KG1 (cell line): ENCODE results near the gene KLK7.
"Not testable (repeated sequence)": the region's sequence is repeated elsewhere in the genome, so short reads cannot be mapped to it uniquely, and the experiment has no call there.

Experiments used
- DNase-seq: peaks from one replicate; lab custom pipeline; 2025; lab: John Stamatoyannopoulos, UW

The KLK7 gene

DNA sequence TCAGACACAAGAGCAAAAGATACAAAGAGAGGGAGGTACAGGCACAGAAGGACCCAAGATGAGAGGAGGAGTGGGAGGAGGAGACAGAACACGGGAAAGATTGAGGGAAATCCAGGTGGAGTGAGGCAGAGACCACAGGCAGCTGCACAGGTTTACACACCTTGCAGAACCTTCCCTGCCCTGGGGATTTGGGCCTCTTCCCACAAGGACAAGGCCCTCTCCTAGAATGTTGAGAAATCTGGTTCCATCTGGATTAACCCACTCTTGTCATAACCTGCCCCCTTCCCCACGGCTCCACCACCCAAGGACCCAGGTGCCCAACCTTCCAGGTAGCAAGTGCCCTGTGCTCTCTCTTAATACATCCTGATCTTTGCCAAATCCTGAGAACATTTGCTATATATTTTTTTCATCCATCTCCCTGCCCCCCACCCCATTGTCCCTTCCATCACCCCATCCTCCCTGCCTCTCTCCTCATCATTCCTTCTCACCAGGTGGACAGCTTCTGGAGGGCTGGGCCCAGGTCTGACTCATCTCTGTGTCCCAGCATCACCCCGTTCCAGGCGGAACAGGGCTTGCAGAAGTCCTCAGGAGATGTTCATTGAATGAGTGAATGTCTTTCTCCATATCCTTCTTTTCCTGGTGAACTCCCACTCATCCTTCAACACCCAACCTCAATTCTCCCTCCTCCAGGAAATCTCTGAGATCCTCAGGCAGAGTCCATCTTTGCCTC is 26.5 kb upstream of the KLK7 start:
- DNase-seq, result no peak

DNA sequence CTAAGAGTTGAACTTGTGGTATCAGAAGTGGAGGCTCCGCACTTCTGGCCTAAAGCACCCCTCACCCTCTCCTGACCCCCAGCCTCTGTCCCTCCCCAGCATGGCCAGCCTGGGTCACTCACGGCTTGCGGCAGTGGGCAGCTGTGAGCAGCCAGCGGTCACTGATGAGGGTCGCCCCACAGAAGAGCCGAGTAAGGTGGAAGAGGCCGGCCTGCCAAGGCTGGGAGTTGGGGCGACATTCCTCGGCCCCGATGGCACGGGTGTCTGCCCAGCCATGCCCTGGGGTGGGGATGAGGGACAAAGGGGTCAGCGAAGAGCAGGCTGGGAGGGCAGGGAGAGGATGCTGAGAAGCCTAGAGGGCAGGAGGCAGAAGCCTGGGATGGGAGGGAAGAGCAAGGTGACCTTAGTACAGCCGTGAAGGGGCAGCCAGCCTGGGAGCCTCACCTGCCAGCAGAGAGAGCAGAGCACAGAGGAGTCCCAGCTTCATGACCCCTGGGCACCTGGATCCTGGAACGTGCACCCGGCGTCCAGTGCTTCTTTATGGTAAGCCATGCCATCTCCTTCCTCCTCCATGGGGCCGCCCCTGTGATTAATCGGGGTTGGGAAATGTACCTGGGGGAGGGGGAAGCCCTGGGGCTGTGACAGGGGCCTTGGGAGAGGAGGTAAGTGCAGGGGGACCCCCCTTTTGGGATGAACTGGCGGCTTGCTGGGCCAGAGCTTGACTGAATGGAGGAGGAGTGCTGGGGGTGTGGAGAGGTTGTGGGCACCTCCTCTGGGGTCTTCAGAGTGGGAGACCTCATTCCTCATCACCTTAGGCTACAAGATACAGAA is 25.6 kb upstream of the KLK7 start:
- no peak for DNase-seq

DNA sequence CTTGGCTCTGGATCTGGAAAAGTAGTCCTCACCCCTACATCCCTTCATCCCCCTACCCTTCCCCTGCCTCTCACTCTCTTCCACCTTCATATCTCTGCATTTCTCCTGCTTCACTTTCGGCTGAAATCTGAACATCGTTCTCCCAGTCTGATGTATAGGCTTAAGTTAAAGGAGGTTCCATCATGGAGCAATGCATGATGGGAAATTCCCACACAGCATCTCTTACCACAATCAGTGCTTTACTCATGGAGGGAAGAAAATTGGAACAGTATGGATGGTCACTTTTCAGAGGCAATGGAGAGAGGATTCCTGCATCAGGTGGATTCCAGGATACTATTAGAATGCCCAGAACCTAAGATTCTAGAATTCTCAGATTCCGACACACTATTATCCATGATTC is 23.8 kb upstream of the KLK7 start:
- no peak for DNase-seq

DNA sequence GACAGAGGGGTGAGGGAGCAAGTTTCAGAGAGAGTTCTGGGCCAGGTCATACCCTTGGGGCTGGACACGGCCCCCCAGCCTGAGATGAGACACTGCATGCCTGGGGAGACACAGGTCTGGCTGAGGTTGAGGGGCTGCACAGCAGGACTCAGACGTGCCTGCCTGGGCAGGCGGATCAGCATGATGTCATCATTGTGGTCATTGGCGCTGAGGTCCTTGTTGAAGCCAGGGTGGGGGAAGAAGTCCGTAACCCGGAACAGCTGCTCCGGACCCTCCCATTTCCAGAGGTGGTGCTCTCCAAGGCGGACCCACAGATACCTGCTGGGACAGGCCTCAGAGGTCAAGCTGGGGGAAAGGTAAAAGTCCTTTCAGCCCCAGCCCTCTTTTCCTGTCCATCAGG is 22.7 kb upstream of the KLK7 start:
- DNase-seq, result no peak

GRCh38 chr19:51005248-51005647 is 21.5 kb upstream of the KLK7 start:
- no peak for DNase-seq

DNA sequence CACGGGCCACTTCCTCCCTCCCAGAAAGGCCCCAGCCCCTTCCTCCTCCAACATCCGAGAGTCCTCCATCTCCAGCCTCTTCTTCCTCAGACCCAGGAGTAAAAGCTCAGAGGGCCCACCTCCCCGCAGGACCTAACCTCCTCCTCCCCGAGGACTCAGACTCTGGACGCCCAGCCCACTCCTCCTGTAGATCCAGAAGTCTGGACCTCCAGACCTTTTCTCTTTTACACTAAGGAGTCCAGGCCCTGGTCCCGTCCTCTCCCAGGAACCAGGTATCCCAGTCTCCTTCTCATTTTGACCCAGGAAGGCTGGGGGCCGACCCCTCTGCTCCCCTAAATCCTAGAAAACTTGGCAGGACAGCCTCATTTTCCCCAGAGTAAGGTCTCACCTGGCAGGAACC is 19.6 kb upstream of the KLK7 start:
- no peak for DNase-seq

DNA sequence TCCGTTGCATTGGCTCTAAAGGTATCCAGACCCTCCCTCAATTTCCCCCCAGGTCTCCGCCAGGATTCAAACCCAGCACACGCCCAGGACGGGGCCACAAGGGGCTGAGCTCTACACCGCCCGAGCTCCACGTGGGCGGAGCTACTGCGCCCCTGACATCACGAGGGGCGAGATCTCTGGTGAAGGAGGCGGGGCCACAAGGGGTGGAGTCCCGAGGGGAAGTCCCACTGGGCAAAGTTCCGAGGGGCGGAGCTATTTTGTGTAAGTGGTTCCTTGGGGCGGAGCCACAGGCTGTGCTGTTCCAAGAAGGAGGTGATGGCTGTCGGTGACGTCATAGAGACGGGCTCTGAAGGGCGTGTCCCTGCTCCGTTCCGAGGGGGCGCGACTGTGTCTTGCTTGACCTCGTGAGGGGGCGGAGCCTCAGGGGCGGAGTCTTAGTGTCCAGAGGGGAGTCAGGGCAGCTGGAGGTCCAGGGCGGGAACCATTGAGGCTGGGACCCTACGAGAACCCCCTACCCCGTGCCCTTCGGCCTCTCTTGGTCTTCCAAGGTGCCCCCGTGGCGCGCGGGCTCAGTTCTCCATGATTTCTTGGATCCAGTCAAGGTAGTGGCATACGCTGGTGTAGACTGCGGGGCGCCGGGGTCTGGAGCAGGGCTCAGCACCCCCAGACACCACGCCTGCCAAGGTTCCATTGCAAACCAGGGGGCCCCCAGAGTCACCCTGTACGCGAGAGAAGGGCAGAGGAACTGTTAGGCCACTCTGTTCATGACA is 19.0 kb upstream of the KLK7 start:
- DNase-seq, result no peak

- no peak for DNase-seq
Observed at GRCh38 chr19:51002089-51002532, 18.4 kb upstream of the KLK7 start.

DNA sequence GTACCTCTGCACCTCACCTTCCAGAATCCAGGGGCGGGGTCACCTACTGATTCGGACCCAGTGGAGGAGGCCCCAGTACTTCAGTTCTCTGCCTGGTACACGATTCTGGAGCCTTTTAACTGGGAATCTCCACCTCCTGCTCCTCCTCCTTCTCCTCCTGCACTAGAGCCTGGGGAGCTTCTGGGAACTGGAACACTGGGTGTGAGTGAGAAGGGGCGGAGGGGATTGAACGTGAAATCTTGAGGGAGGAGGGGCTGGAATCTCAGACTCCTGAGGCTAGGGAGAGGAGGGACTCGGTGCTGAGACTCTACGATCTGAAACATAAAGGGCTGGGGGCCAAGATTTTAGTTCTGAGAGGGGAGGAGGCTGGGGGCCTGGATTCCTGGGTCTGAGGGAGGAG is 17.8 kb upstream of the KLK7 start, which contains the start of gene KLK8:
KLK8 (minus strand) TSS at position 90 of the 400 bp plus-strand sequence. CDS start 437 bp downstream, outside the sequence.
- no peak for DNase-seq

DNA sequence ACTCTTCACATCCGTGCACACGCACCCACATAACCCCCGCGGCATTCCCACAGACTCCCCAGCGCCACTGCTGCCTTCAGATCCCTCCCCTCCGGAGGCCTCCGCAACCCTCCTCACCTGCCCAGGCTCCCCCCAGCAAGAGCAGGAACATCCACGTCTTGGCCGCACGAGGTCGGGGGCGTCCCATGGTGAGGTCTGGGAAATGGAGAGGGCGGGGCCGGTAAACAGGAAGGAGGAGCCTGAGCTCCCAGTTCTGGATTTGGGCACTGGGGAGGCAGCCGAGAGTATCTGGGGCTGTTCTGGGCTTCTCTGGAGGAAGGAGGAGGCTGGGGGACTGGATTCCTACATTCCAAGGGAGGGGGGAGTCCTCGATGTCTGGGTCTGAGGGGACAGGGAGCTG is 17.3 kb upstream of the KLK7 start:
- no peak for DNase-seq

DNA sequence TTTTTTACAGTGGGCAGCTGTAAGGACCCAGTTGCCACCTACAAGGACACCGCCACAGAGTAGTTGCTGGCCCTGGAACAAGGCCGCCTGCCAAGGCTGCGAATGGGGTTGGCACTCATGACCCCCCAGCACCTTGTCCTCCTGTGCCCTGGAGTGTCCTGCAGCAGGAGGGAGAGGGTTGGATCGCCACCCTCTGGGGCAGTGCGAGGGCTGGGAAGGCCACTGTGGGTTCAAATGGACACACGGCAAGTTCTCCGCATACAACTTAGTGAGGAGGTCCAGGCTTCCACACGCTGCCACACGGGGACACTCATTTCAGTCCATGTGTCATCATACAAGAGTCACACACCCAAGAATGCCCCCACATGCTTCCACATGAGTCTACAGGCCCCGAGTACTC is 16.7 kb upstream of the KLK7 start:
- DNase-seq, result no peak

GRCh38 chr19:50998686-50999085 is 15.0 kb upstream of the KLK7 start:
- DNase-seq, result no peak

GRCh38 chr19:50998061-50998460 is 14.3 kb upstream of the KLK7 start:
- no peak for DNase-seq

- no peak for DNase-seq
Observed at GRCh38 chr19:50994129-50994528, 10.4 kb upstream of the KLK7 start.

DNA sequence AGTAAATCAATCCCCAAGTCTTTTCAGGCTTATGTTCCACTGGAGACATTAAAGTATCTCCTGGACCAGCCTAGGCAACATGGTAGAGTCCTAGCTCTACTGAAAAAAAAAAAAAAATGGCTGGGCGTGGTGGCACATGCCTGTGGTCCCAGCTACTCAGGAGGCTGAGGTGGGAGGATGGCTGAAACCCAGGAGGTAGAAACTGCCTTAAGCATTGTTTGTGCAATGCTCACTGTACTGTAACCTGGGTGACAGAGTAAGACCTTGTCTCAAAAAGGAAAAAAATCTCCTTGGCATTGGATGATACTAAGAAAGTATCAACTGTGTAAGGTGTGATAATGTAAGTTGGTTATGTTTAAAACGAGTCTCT is 8.9 kb upstream of the KLK7 start:
- DNase-seq, result no peak

DNA sequence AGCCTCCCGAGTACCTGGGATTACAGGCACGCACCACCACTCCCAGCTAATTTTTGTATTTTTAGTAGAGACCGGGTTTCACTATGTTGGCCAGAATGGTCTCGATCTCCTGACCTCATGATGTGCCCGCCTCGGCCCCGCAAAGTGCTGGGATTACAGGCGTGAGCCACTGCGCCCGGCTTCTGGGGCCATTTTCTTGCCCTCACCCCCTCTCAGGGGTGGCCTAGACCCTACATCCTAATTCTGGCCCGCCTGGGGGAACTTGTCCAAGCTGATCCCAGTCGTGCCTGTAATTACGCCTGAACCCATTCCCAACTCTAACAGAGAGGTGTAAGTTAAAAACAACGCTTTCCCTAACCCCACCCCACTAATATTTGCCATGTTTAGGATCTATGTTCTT is 699 bp upstream of the KLK7 start:
- DNase-seq, result not testable (repeated sequence)

- no peak for DNase-seq
Observed at GRCh38 chr19:50982186-50982585, 1.5 kb downstream of the KLK7 start.

DNA sequence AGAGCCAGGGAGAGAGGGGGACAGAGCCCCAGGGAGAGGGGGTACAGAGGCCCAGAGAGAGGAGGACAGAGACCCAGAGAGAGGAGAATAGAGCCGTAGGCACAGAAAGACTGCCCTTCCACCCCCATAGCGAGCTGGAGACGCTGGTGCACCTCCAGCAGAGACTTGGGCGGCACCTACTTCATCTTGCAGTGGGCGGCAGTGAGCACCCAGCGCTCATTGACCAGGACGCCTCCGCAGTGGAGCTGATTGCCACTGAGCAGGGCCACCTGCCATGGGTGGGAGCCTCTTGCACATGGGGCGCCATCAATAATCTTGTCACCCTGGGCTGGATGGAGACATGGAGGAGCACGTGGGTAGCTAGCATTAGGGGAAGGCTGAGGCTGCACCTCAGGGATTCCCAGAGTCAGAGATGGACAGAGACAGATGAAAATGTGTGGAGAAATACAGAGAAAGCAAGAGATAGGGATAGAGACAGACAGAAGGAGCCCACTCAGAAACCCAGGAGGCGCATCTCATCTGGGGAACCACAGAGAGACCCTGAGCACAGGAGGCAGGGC is 2.0 kb downstream of the KLK7 start:
- DNase-seq, result no peak

GRCh38 chr19:50980208-50980607 is 3.5 kb downstream of the KLK7 start:
- no peak for DNase-seq

DNA sequence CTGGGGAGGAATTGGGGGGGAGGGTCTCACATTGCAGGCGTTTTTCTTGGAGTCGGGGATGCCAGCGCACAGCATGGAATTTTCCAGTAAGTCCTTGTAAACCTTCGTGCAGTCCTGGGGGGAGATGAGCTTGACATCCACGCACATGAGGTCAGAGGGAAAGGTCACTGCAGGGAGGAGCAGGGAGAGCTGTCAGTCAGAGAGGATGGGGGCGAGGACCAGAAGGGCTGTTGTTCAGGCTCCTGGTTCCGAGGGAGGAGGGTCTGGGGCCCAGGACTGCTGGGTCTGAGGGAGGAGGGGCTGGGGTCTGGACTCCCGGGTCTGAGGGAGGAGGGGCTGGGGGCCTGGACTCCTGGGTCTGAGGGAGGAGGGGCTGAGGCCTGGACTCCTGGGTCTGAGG is 4.0 kb downstream of the KLK7 start:
- DNase-seq, result no peak

- no peak for DNase-seq
Observed at GRCh38 chr19:50978772-50979390, 4.8 kb downstream of the KLK7 start.

- no peak for DNase-seq
Observed at GRCh38 chr19:50977626-50978025, 6.1 kb downstream of the KLK7 start.
